Loucy (cell line): Measurements from ENCODE around the gene FICD.

Experiments
- H2AFZ ChIP-seq: fragments of 200-600 bp; sonication (generic); 2 replicates; pipeline ENCODE4 v1.6.0; 2016; ENCODE audit warnings: antibody characterized with exemption, mild to moderate bottlenecking, low read length, moderate library complexity
- H3F3A ChIP-seq: fragments of 200-600 bp; 2 replicates; pipeline ENCODE4 v1.6.0; 2016; ENCODE audit warnings: antibody characterized with exemption, low read depth, mild to moderate bottlenecking
- H3K27me3 ChIP-seq: fragments of 200-600 bp; sonication (generic); 2 replicates; pipeline ENCODE4 v1.6.1; 2014; ENCODE audit warnings: low read length, mild to moderate bottlenecking; ENCODE audit not compliant: insufficient read depth, poor library complexity, severe bottlenecking
- H3K36me3 ChIP-seq: fragments of 200-600 bp; sonication (generic); 2 replicates; pipeline ENCODE4 v1.6.1; 2016; ENCODE audit warnings: low read length; ENCODE audit not compliant: insufficient read depth
- H3K4me1 ChIP-seq: fragments of 200-600 bp; sonication (generic); 2 replicates; pipeline ENCODE4 v1.5.1; 2014; ENCODE audit warnings: low read length, mild to moderate bottlenecking; ENCODE audit not compliant: insufficient read depth, poor library complexity, severe bottlenecking
- H3K4me2 ChIP-seq: fragments of 200-600 bp; sonication (generic); 2 replicates; pipeline ENCODE4 v1.6.0; 2014; ENCODE audit warnings: antibody characterized with exemption, low read length, low read depth, mild to moderate bottlenecking; ENCODE audit not compliant: poor library complexity, severe bottlenecking
- H3K4me3 ChIP-seq: fragments of 200-600 bp; sonication (generic); 2 replicates; pipeline ENCODE4 v1.5.1; 2014; ENCODE audit warnings: low read length, mild to moderate bottlenecking, mixed read lengths; ENCODE audit not compliant: poor library complexity, severe bottlenecking
- H3K79me2 ChIP-seq: fragments of 200-600 bp; sonication (generic); 2 replicates; pipeline ENCODE4 v1.6.1; 2014; ENCODE audit warnings: low read length; ENCODE audit not compliant: insufficient read depth
- H3K9ac ChIP-seq: fragments of 200-600 bp; sonication (generic); 2 replicates; pipeline ENCODE4 v1.6.0; 2014; ENCODE audit warnings: mild to moderate bottlenecking, low read depth, low read length, moderate library complexity; ENCODE audit not compliant: poor library complexity, severe bottlenecking
- H3K9me2 ChIP-seq: fragments of 200-600 bp; sonication (generic); replicated peaks from 2 replicates; pipeline ENCODE4 v1.6.1; 2016; ENCODE audit warnings: low read depth, low read length, mixed read lengths
- H3K9me3 ChIP-seq: fragments of 200-600 bp; sonication (generic); 2 replicates; pipeline ENCODE4 v1.6.1; 2014; ENCODE audit warnings: mild to moderate bottlenecking, antibody characterized with exemption, low read length, low read depth; ENCODE audit not compliant: insufficient read depth
- H4K20me1 ChIP-seq: fragments of 200-600 bp; sonication (generic); 2 replicates; pipeline ENCODE4 v1.6.0; 2014; ENCODE audit warnings: antibody characterized with exemption, low read length, mild to moderate bottlenecking; ENCODE audit not compliant: insufficient read depth, poor library complexity, severe bottlenecking
- CTCF ChIP-seq: fragments of 200-600 bp; sonication (generic); conservative IDR thresholded peaks from 2 replicates; pipeline ENCODE4 v1.5.1; 2014; ENCODE audit warnings: mild to moderate bottlenecking, antibody characterized with exemption, low read length
- EZH2phosphoT487 ChIP-seq: fragments of 200-600 bp; IDR thresholded peaks from 2 replicates; pipeline ENCODE4 v1.6.1; 2018; ENCODE audit warnings: antibody characterized with exemption, mild to moderate bottlenecking, moderate library complexity, borderline replicate concordance

Gene FICD

GRCh38 chr12:108473400-108474055, 41.5 kb upstream of the FICD start:
- no peak for TF ChIP-seq CTCF
- TF ChIP-seq EZH2phosphoT487, result no peak
- peaks cover 6% of the 10 kb centered on the region for H3K4me1 ChIP-seq

GRCh38 chr12:108475396-108475795, 39.7 kb upstream of the FICD start:
- Histone ChIP-seq H3K27me3 (no peaks in the 10 kb centered on the region), H3K4me2 (no peak overlapping the region)

More at GRCh38 chr12:108473400-108474055, 41.5 kb upstream of the FICD start:
- Histone ChIP-seq H3K36me3 (no peaks in the 10 kb centered on the region), H3K9me3 (no peaks in the 10 kb centered on the region), H3K4me3 (no peak overlapping the region), H3F3A (no peaks in the 10 kb centered on the region), H4K20me1 (no peaks in the 10 kb centered on the region), H3K9me2 (no peaks in the 10 kb centered on the region), H3K27me3 (no peaks in the 10 kb centered on the region), H3K4me2 (no peak overlapping the region), H2AFZ (no peak overlapping the region), H3K79me2 (no peaks in the 10 kb centered on the region), H3K9ac (no peak overlapping the region)

GRCh38 chr12:108477055-108477880, 37.8 kb upstream of the FICD start:
- H3K9ac ChIP-seq, result no peak overlapping the region

More at GRCh38 chr12:108475396-108475795, 39.7 kb upstream of the FICD start:
- H3K9ac ChIP-seq, result no peak overlapping the region
- no peaks in the 10 kb centered on the region for H3K79me2 ChIP-seq
- no peaks in the 10 kb centered on the region for H4K20me1 ChIP-seq
- no peaks in the 10 kb centered on the region for H3K36me3 ChIP-seq
- no peaks in the 10 kb centered on the region for H3K9me2 ChIP-seq
- no peak overlapping the region for H3K4me3 ChIP-seq
- H3K4me1 ChIP-seq, result peaks cover 12% of the 10 kb centered on the region
- no peaks in the 10 kb centered on the region for H3K9me3 ChIP-seq
- H3F3A ChIP-seq, result no peaks in the 10 kb centered on the region
- no peak overlapping the region for H2AFZ ChIP-seq
- TF ChIP-seq EZH2phosphoT487, result no peak
- no peak for TF ChIP-seq CTCF

More at GRCh38 chr12:108477055-108477880, 37.8 kb upstream of the FICD start:
- H3K9me3 ChIP-seq, result no peaks in the 10 kb centered on the region
- no peaks in the 10 kb centered on the region for H3K36me3 ChIP-seq
- no peaks in the 10 kb centered on the region for H3F3A ChIP-seq
- no peaks in the 10 kb centered on the region for H3K27me3 ChIP-seq
- H3K4me3 ChIP-seq, result no peak overlapping the region
- no peaks in the 10 kb centered on the region for H3K79me2 ChIP-seq
- H3K9me2 ChIP-seq, result no peaks in the 10 kb centered on the region
- peaks cover 12% of the 10 kb centered on the region for H3K4me1 ChIP-seq
- no peak overlapping the region for H2AFZ ChIP-seq
- TF ChIP-seq CTCF, result no peak
- no peak for TF ChIP-seq EZH2phosphoT487
- no peaks in the 10 kb centered on the region for H4K20me1 ChIP-seq
- no peak overlapping the region for H3K4me2 ChIP-seq
